AG04450 (cell line): ENCODE results near the gene RHO. TPM values are rescaled to one million over a fixed set of nuclear protein-coding genes. Genes with fewer than 3 reads are reported as not detected.

Experiments used
- CTCF ChIA-PET: fragments of 300-600, 350-600 bp; formaldehyde crosslinking; extraction: SDS; loops from one replicate; lab custom pipeline; 2022; ENCODE audit warnings: antibody characterized with exemption, inconsistent platforms; lab: Charles Lee
- POLR2A ChIA-PET: fragments of 350-600 bp; formaldehyde crosslinking; extraction: SDS; loops from one replicate; lab custom pipeline; 2021; ENCODE audit warnings: antibody characterized with exemption, inconsistent platforms; lab: Yijun Ruan, JAX
- DNase-seq: peaks from one replicate; pipeline ENCODE4 v3.0.0-alpha.2; 2011; ENCODE audit warnings: low read depth, low spot score
- H3K27ac ChIP-seq: one replicate; pipeline ENCODE4 v1.5.1; 2012; ENCODE audit warnings: low read depth, low read length, control low read depth
- H3K27me3 ChIP-seq: one replicate; pipeline ENCODE4 v1.6.0; 2012; ENCODE audit warnings: low read length; ENCODE audit not compliant: control insufficient read depth, insufficient read depth
- H3K4me3 ChIP-seq: 2 replicates; pipeline ENCODE4 v1.5.1; 2011; ENCODE audit warnings: mild to moderate bottlenecking, low read depth, low read length, control low read depth
- H3K9me3 ChIP-seq: 2 replicates; pipeline ENCODE4 v1.5.1; 2012; ENCODE audit warnings: low read length; ENCODE audit not compliant: control insufficient read depth, insufficient read depth
- polyA plus RNA-seq: library from polyadenylated mRNA; depleted of rRNA; stranded (reverse); fragments of >200 nt; gene quantifications from 2 replicates; pipeline ENCODE4 v1.2.3, GENCODE V29; 2011
- TF ChIP-seq, protein P1 (sequence below): IDR thresholded peaks from 2 replicates; pipeline ENCODE4 v1.5.1; 2011; ENCODE audit warnings: low read depth, low read length, control low read depth, inconsistent platforms

RHO gene
- polyA plus RNA-seq, 1 experiment: not detected

DNA sequence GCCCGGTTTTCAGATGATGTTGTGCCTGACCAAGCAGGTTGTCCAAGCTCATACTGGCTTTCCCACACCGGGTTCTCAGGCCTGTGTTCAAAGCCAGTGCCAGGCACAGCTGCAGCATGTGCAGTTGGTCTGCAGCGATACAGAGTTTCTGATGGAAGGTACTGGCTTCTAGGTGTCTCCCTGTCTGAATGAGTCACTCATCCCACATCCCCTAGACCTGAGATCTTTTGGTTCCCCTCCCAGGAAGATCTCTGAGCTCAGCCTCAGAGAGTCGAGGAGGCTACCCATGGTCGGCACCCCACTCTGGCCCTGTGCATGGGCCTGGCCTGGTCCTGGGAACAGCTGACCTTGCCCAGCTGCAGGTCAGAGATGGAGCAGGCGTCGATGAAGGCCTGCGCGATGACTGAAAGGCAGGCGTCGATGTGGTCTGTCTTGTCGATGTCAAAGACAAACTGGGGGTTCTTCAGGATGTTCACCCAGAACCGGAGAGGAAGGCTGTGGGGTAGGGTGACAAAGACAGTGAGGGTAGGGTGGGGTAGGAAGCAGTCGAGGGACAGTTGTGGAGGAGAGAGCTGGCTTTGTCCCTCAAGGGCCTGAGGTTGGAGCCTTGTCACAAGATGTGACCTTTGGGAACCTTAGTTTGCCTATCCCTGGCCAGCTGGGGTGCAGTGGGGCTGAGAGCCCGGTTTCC, 29.8 kb downstream of the RHO start:
- CTCF ChIA-PET: interaction anchor here (0.5 to 1.4 kb wide), 2 partner anchors 68 to 182 kb away, joined by 5 to 7 read pairs; no protein-coding TSS in a partner anchor

DNA sequence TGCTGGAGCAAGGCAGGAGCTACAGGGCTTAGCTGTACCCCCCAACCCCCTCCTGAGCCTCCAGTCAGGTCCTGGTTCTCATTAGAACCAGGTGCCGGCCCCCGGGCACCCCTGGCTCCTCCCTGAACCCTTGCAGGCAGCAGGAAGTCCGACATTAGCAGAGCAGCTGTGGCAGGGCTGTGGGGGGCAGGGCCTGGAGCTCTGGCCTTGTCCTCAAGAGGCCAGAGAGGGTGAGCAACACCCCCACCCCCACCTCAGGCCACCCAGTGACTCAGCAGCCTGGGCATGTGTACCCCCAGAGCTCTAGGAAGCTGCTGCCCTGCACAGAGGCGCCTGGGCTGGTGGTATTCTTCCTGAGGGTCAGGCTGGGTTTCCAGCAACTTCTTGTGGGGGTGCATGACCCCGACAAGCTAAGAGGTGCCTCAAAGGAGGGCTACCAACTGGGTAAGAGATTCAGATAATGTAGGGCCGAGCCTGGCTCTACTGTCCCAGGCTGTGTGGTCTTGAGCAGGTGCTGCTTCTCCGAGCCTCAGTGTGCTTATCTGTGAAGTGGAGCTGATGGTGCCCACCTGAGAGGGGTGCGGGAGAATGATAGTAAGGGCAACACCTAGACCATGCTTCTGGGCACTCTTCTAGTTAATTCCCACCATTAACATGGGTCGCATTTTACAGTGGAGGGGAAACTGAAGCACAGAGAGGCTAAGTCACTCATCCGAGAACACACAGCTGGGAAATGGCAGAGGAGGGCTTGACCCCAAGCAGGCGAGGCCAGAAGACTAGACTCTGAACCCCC, 30.5 kb downstream of the RHO start:
- CTCF ChIA-PET: interaction anchor here (1.4 kb wide), 1 partner anchor 69 kb away, joined by 7 read pairs; no protein-coding TSS in a partner anchor
- POLR2A ChIA-PET: interaction anchor here (0.6 to 2.9 kb wide), 3 partner anchors 38 to 69 kb away, joined by 3 to 12 read pairs (median 4); no protein-coding TSS in a partner anchor
- Histone ChIP-seq H3K9me3 (no peaks in the 10 kb centered on the region; the same call in 1 of the 2 replicates), H3K27ac (peak overlapping the region; percentile 61), H3K4me3 (no peak overlapping the region), H3K27me3 (no peaks in the 10 kb centered on the region)
- DNase-seq: peak; percentile 32
- TF ChIP-seq, protein P1, sequence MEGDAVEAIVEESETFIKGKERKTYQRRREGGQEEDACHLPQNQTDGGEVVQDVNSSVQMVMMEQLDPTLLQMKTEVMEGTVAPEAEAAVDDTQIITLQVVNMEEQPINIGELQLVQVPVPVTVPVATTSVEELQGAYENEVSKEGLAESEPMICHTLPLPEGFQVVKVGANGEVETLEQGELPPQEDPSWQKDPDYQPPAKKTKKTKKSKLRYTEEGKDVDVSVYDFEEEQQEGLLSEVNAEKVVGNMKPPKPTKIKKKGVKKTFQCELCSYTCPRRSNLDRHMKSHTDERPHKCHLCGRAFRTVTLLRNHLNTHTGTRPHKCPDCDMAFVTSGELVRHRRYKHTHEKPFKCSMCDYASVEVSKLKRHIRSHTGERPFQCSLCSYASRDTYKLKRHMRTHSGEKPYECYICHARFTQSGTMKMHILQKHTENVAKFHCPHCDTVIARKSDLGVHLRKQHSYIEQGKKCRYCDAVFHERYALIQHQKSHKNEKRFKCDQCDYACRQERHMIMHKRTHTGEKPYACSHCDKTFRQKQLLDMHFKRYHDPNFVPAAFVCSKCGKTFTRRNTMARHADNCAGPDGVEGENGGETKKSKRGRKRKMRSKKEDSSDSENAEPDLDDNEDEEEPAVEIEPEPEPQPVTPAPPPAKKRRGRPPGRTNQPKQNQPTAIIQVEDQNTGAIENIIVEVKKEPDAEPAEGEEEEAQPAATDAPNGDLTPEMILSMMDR: no peak

More for the DNA sequence above, 29.8 kb downstream of the RHO start:
- Histone ChIP-seq H3K27me3 (no peaks in the 10 kb centered on the region), H3K4me3 (no peak overlapping the region), H3K9me3 (no peaks in the 10 kb centered on the region; the same call in 1 of the 2 replicates), H3K27ac (peak overlapping the region; percentile 39)
- POLR2A ChIA-PET: interaction anchor here (1.2 to 2.9 kb wide), 2 partner anchors 39 to 64 kb away, joined by 3 to 12 read pairs; no protein-coding TSS in a partner anchor
- TF ChIP-seq, protein P1: no peak
- no peak for DNase-seq

DNA sequence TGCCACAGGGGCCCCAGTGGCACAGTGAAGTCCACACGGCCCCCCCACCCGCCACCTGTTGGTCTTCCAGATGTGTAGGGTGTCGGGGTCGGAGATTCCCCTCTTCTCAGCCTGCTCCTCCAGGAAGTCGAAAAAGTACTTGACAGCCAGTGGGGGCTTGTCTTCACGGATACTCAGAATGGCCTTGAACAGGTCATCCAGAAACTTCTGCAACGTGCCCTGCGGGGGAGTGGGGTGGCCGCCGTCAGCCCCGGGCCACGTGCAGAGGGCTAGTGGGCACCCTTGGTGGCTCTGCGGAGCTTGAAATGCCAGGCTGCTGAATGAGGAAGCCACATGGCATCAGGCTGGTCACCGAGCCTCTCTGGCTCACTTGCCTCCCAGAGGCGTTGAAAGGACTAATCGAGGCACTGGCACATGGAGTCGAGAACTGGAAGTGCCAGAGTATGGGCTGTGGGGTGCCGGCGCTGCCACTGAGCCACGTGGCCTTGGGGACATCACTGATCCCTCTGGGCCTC, 31.2 kb downstream of the RHO start:
- ChIA-PET CTCF (no interaction called here), POLR2A (interaction anchor here (0.6 to 2.9 kb wide), 3 partner anchors 37 to 68 kb away, joined by 3 to 12 read pairs (median 4); no protein-coding TSS in a partner anchor)
- TF ChIP-seq, protein P1: no peak

DNA sequence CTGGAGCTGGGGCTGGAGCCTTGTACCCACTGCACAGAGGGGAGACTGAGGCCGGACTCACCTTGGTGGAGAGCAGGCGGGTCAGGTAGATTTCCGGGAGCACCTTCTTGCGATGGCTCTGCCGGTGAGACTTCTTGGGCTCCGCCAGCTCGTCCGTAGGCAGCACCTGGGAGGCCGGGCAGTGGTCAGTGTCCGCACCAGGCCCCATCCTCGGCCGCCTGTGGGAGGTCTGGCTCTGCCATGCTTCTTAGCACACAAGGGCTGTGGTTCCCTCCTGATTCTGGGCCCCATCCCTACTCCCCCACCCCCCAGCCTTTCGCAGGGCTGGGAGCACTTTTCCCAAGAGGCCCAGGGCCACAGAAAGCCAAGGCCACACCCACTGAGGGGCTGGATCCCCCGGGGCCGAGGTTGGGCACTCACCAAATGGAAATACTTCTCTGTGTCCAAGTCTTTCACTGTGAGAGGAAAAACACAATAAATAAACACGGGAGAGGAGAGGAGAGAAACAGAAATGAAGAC, 31.9 kb downstream of the RHO start:
- peak; percentile 26 for DNase-seq
- peak overlapping the region; percentile 35 for H3K4me3 ChIP-seq
- ChIA-PET POLR2A (interaction anchor here (1.1 to 2.9 kb wide), 3 partner anchors 11 to 45 kb away, joined by 3 to 12 read pairs (median 5); partner anchors contain the start of gene PLXND1), CTCF (no interaction called here)
- no peaks in the 10 kb centered on the region for H3K27me3 ChIP-seq
- H3K27ac ChIP-seq: peak overlapping the region; percentile 92
- TF ChIP-seq, protein P1: no peak
- no peaks in the 10 kb centered on the region; the same call in 1 of the 2 replicates for H3K9me3 ChIP-seq

More for the DNA sequence above, 31.2 kb downstream of the RHO start:
- Histone ChIP-seq H3K27ac (peak overlapping the region; percentile 92), H3K27me3 (no peaks in the 10 kb centered on the region), H3K9me3 (no peaks in the 10 kb centered on the region; the same call in 1 of the 2 replicates), H3K4me3 (peak overlapping the region; percentile 35)
- no peak for DNase-seq
